NCI-H2227 treated with DMSO at 0.1 percent for 48 hours (cell line): ENCODE data around the gene PPM1K.
"Not testable (repeated sequence)": the region's sequence is repeated elsewhere in the genome, so short reads cannot be mapped to it uniquely, and the experiment has no call there.

ENCODE experiments used
- DNase-seq: peaks from one replicate; lab custom pipeline; 2025; lab: John Stamatoyannopoulos, UW

The PPM1K gene

GRCh38 chr4:88284439-88285234 lies at the start of gene PPM1K:
Gene PPM1K, minus strand, starts transcription at chr4:88284561. Its CDS starts 5,978 bp downstream, at chr4:88278583.
- peak; percentile 91 for DNase-seq

- DNase-seq: no peak
Measured at GRCh38 chr4:88333741-88334405, 49.5 kb upstream of the PPM1K start.

- no peak for DNase-seq
Measured at GRCh38 chr4:88327665-88328064, 43.3 kb upstream of the PPM1K start.

- no peak for DNase-seq
Measured at GRCh38 chr4:88320780-88321373, 36.5 kb upstream of the PPM1K start.

- DNase-seq: no peak
Measured at GRCh38 chr4:88320224-88320779, 35.9 kb upstream of the PPM1K start.

- no peak for DNase-seq
Measured at GRCh38 chr4:88318751-88319350, 34.5 kb upstream of the PPM1K start.

GRCh38 chr4:88315460-88316017 lies 31.2 kb upstream of the PPM1K start:
- DNase-seq: no peak

- not testable (repeated sequence) for DNase-seq
Measured at GRCh38 chr4:88313088-88313624, 28.8 kb upstream of the PPM1K start.

- no peak for DNase-seq
Measured at GRCh38 chr4:88308587-88308986, 24.2 kb upstream of the PPM1K start.

- no peak for DNase-seq
Measured at GRCh38 chr4:88297725-88298454, 13.5 kb upstream of the PPM1K start.

GRCh38 chr4:88297212-88297516 lies 12.8 kb upstream of the PPM1K start:
- no peak for DNase-seq

GRCh38 chr4:88296413-88297211 lies 12.3 kb upstream of the PPM1K start:
- DNase-seq: no peak

GRCh38 chr4:88295656-88296055 lies 11.3 kb upstream of the PPM1K start:
- DNase-seq: no peak

- no peak for DNase-seq
Measured at GRCh38 chr4:88291003-88291402, 6.6 kb upstream of the PPM1K start.

GRCh38 chr4:88286897-88287296 lies 2.5 kb upstream of the PPM1K start:
- DNase-seq: no peak

GRCh38 chr4:88285235-88285653 lies 883 bp upstream of the PPM1K start:
- no peak for DNase-seq

GRCh38 chr4:88283661-88284438 lies 511 bp downstream of the PPM1K start:
- peak; percentile 28 for DNase-seq

- DNase-seq: no peak
Measured at GRCh38 chr4:88280228-88280795, 4.0 kb downstream of the PPM1K start.

- no peak for DNase-seq
Measured at GRCh38 chr4:88277711-88278225, 6.6 kb downstream of the PPM1K start.
